ENCODE measurements around the gene IVD.

GRCh38 chr15:40365624-40366456 lies 39.8 kb upstream of the IVD start:
- TF ChIP-seq, protein P1, sequence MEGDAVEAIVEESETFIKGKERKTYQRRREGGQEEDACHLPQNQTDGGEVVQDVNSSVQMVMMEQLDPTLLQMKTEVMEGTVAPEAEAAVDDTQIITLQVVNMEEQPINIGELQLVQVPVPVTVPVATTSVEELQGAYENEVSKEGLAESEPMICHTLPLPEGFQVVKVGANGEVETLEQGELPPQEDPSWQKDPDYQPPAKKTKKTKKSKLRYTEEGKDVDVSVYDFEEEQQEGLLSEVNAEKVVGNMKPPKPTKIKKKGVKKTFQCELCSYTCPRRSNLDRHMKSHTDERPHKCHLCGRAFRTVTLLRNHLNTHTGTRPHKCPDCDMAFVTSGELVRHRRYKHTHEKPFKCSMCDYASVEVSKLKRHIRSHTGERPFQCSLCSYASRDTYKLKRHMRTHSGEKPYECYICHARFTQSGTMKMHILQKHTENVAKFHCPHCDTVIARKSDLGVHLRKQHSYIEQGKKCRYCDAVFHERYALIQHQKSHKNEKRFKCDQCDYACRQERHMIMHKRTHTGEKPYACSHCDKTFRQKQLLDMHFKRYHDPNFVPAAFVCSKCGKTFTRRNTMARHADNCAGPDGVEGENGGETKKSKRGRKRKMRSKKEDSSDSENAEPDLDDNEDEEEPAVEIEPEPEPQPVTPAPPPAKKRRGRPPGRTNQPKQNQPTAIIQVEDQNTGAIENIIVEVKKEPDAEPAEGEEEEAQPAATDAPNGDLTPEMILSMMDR (IDR thresholded peaks at IDR 0.05; ENCODE audit: low read depth, low read length, poor library complexity, severe bottlenecking), result no peak
- TF ChIP-seq EZH2phosphoT487 (IDR thresholded peaks at IDR 0.05; ENCODE audit: borderline replicate concordance, low read length), result no peak

Measured in DOHH2 (cell line).